H1 (cell line): ENCODE measurements around the gene CDC45. TPM values are rescaled to one million over a fixed set of nuclear protein-coding genes. Genes with fewer than 3 reads are reported as not detected.

Experiments
- CTCF ChIA-PET: fragments of 300-600 bp; sonication (Branson Sonifier 250); formaldehyde crosslinking; loops from one replicate; lab custom pipeline; 2021; ENCODE audit not compliant: partially characterized antibody; lab: Charles Lee
- POLR2A ChIA-PET: fragments of 300-600 bp; sonication (Branson Sonifier 250); formaldehyde crosslinking; loops from one replicate; lab custom pipeline; 2021; ENCODE audit warnings: inconsistent platforms; ENCODE audit not compliant: partially characterized antibody; lab: Charles Lee
- DNase-seq, 2 experiments: peaks; one replicate each; pipeline versions ENCODE4 v3.0.0 to v3.0.0-alpha.2; 2010 to 2022; ENCODE audit warnings: low spot score in 2 of 2, low read depth in 1 of 2, mixed read lengths in 1 of 2
- FAIRE-seq: peaks from 2 replicates; lab custom pipeline; 2011; peaks lifted over from hg19 to GRCh38; lab: Jason Lieb, UNC
- H2AFZ ChIP-seq: 2 replicates; pipeline ENCODE4 v1.8.1; 2012; ENCODE audit warnings: low read length, inconsistent platforms
- H2AK5ac ChIP-seq: 2 replicates; pipeline ENCODE4 v1.6.1; 2013; ENCODE audit warnings: low read depth, low read length
- H2BK120ac ChIP-seq: replicated peaks from 2 replicates; pipeline ENCODE3; 2013; ENCODE audit warnings: low read depth, low read length, inconsistent platforms
- H2BK12ac ChIP-seq: 2 replicates; pipeline ENCODE4 v1.6.1; 2013; ENCODE audit warnings: low read depth, low read length
- H2BK15ac ChIP-seq: 2 replicates; pipeline ENCODE4 v1.6.1; 2013; ENCODE audit warnings: low read length
- H2BK20ac ChIP-seq: 2 replicates; pipeline ENCODE4 v1.6.1; 2013; ENCODE audit warnings: low read length
- H2BK5ac ChIP-seq: 2 replicates; pipeline ENCODE4 v1.6.1; 2013; ENCODE audit warnings: low read depth, low read length
- H3K14ac ChIP-seq: 2 replicates; pipeline ENCODE4 v1.6.1; 2013; ENCODE audit warnings: inconsistent platforms; ENCODE audit not compliant: insufficient read length
- H3K18ac ChIP-seq: 2 replicates; pipeline ENCODE4 v1.6.1; 2013; ENCODE audit warnings: low read length; ENCODE audit errors: extremely low read depth
- H3K23ac ChIP-seq: 2 replicates; pipeline ENCODE4 v1.6.1; 2013; ENCODE audit warnings: inconsistent platforms; ENCODE audit not compliant: insufficient read length
- H3K23me2 ChIP-seq: 2 replicates; pipeline ENCODE4 v1.6.1; 2013; ENCODE audit warnings: low read depth, low read length
- H3K27ac ChIP-seq: 2 replicates; pipeline ENCODE4 v1.6.1; 2011; ENCODE audit warnings: low read depth, low read length, inconsistent platforms
- H3K27me3 ChIP-seq, 4 experiments: replicated peaks in 1 of 4; 1 replicate in 1 of 4; 2 replicates in 3 of 4; pipeline versions ENCODE4 v1.6.1 to v1.8.1; 2011 to 2013; ENCODE audit warnings: low read length in 3 of 4, mild to moderate bottlenecking in 3 of 4, inconsistent platforms in 2 of 4, mixed read lengths in 2 of 4, moderate library complexity in 1 of 4; ENCODE audit not compliant: control insufficient read depth in 3 of 4, insufficient read depth in 3 of 4; ENCODE audit errors: extremely low read depth in 1 of 4
- H3K36me3 ChIP-seq, 4 experiments: 2 replicates each; pipeline versions ENCODE4 v1.6.1 to v1.8.1; 2011 to 2013; ENCODE audit warnings: mild to moderate bottlenecking in 4 of 4, low read length in 3 of 4, moderate library complexity in 2 of 4, control low read depth in 1 of 4, inconsistent platforms in 1 of 4; ENCODE audit not compliant: insufficient read depth in 4 of 4, control insufficient read depth in 2 of 4
- H3K4ac ChIP-seq: replicated peaks from 2 replicates; pipeline ENCODE3; 2013; ENCODE audit warnings: low read length, low read depth, mixed read lengths, inconsistent platforms; ENCODE audit not compliant: insufficient read length
- H3K4me1 ChIP-seq, 4 experiments: replicated peaks in 1 of 4; 1 replicate in 1 of 4; 2 replicates in 3 of 4; pipeline versions ENCODE4 v1.6.1 to v1.8.1; 2011 to 2013; ENCODE audit warnings: low read length in 3 of 4, inconsistent platforms in 2 of 4, mixed read lengths in 1 of 4; ENCODE audit not compliant: insufficient read depth in 4 of 4, control insufficient read depth in 3 of 4
- H3K4me2 ChIP-seq, 2 experiments: 2 replicates each; pipeline versions ENCODE4 v1.6.1 to v1.8.1; 2011 to 2013; ENCODE audit warnings: low read depth in 2 of 2, low read length in 2 of 2, control low read depth in 1 of 2, inconsistent platforms in 1 of 2, mild to moderate bottlenecking in 1 of 2; ENCODE audit not compliant: insufficient read depth in 1 of 2
- H3K4me3 ChIP-seq, 4 experiments: fragments of 200-600, 300-600 bp in 1 of 4; sonication (generic), shearing (Covaris generic), sonication (Bioruptor Twin) in 1 of 4; 2 replicates each; pipeline versions ENCODE4 v1.5.1 to v1.8.1; 2011 to 2016; ENCODE audit warnings: low read length in 4 of 4, low read depth in 3 of 4, control low read depth in 2 of 4, inconsistent platforms in 2 of 4, mild to moderate bottlenecking in 2 of 4, mixed read lengths in 1 of 4, moderate library complexity in 1 of 4; ENCODE audit not compliant: insufficient read depth in 2 of 4; ENCODE audit errors: extremely low read depth in 1 of 4
- H3K56ac ChIP-seq: replicated peaks from 2 replicates; pipeline ENCODE3; 2013; ENCODE audit warnings: low read depth, mild to moderate bottlenecking, mixed read lengths, low read length, inconsistent platforms; ENCODE audit not compliant: insufficient read length
- H3K79me1 ChIP-seq: 2 replicates; pipeline ENCODE4 v1.6.1; 2013; ENCODE audit warnings: low read depth, low read length, control low read depth
- H3K79me2 ChIP-seq, 2 experiments: 2 replicates each; pipeline versions ENCODE4 v1.6.1 to v1.8.1; 2012 to 2013; ENCODE audit warnings: low read length in 2 of 2, mild to moderate bottlenecking in 2 of 2, inconsistent platforms in 1 of 2; ENCODE audit not compliant: insufficient read depth in 2 of 2, control insufficient read depth in 1 of 2
- H3K9ac ChIP-seq, 4 experiments: replicated peaks in 1 of 4; 1 replicate in 1 of 4; 2 replicates in 3 of 4; pipeline versions ENCODE4 v1.6.1 to v1.8.1; 2011 to 2013; ENCODE audit warnings: low read depth in 3 of 4, low read length in 3 of 4, control low read depth in 2 of 4, mild to moderate bottlenecking in 2 of 4, moderate library complexity in 2 of 4, inconsistent platforms in 1 of 4; ENCODE audit errors: extremely low read depth in 1 of 4
- H3K9me3 ChIP-seq, 2 experiments: 2 replicates each; pipeline versions ENCODE4 v1.6.1 to v1.8.1; 2012 to 2013; ENCODE audit warnings: mild to moderate bottlenecking in 2 of 2, moderate library complexity in 2 of 2, control low read depth in 1 of 2, inconsistent platforms in 1 of 2, low read depth in 1 of 2, low read length in 1 of 2, mixed read lengths in 1 of 2; ENCODE audit not compliant: insufficient read depth in 2 of 2
- H4K20me1 ChIP-seq, 2 experiments: replicated peaks in 1 of 2; 2 replicates each; pipeline versions ENCODE3 to v1.8.1; 2011 to 2013; ENCODE audit warnings: inconsistent platforms in 2 of 2, low read length in 2 of 2, mild to moderate bottlenecking in 1 of 2; ENCODE audit not compliant: insufficient read depth in 2 of 2, control insufficient read depth in 1 of 2
- H4K5ac ChIP-seq: 2 replicates; pipeline ENCODE4 v1.6.1; 2013; ENCODE audit warnings: low read length, low read depth, mixed read lengths, inconsistent platforms; ENCODE audit not compliant: insufficient read length
- H4K8ac ChIP-seq: 2 replicates; pipeline ENCODE4 v1.8.0; 2013; ENCODE audit warnings: mild to moderate bottlenecking, moderate library complexity, low read length, inconsistent platforms; ENCODE audit not compliant: insufficient read depth; ENCODE audit errors: extremely low read depth
- H4K91ac ChIP-seq: replicated peaks from 2 replicates; pipeline ENCODE3; 2013; ENCODE audit warnings: low read length, mixed read lengths, inconsistent platforms; ENCODE audit not compliant: insufficient read length
- ASH2L ChIP-seq: fragments of 200-600, 300-600 bp; sonication (generic); IDR thresholded peaks from one replicate; pipeline ENCODE4 v1.7.1; 2017; ENCODE audit warnings: low read length
- JUND ChIP-seq: IDR thresholded peaks from 2 replicates; pipeline ENCODE4 v1.6.1; 2011; ENCODE audit warnings: mild to moderate bottlenecking, improper control_type of control experiment, low read length
- POLR2AphosphoS5 ChIP-seq: IDR thresholded peaks from 2 replicates; pipeline ENCODE4 v1.6.1; 2011; ENCODE audit warnings: low read depth, low read length
- RAD21 ChIP-seq, 2 experiments: IDR thresholded peaks in 1 of 2; conservative IDR thresholded peaks in 1 of 2; 2 replicates each; pipeline ENCODE4 v1.6.1; 2011; ENCODE audit warnings: low read depth in 2 of 2, low read length in 2 of 2, improper control_type of control experiment in 1 of 2, inconsistent platforms in 1 of 2, mild to moderate bottlenecking in 1 of 2, moderate library complexity in 1 of 2
- SIRT6 ChIP-seq: IDR thresholded peaks from one replicate; pipeline ENCODE4 v1.7.1; 2012; ENCODE audit warnings: low read length, inconsistent platforms
- SRF ChIP-seq: IDR thresholded peaks from 2 replicates; pipeline ENCODE4 v1.6.1; 2011; ENCODE audit warnings: mild to moderate bottlenecking, low read depth, low read length, moderate library complexity
- WGBS, 2 experiments: shearing (Covaris generic) in 1 of 2; methylation state at CpG; one replicate each; pipeline versions ENCODE4 v1.1.6 to v1.1.7; 2013 to 2015; ENCODE audit warnings: low lambda C conversion rate in 2 of 2, mixed read lengths in 2 of 2, inconsistent platforms in 1 of 2, low coverage in 1 of 2, missing lambda C conversion rate in 1 of 2; ENCODE audit not compliant: insufficient replicate concordance in 2 of 2, insufficient coverage in 1 of 2, insufficient read length in 1 of 2; ENCODE audit errors: extremely low coverage in 1 of 2, missing lambda C conversion rate in 1 of 2; 5-methylcytosine and 5-hydroxymethylcytosine counted together
- polyA plus RNA-seq, 7 experiments: library from polyadenylated mRNA; depleted of rRNA in 3 of 7; stranded (reverse) in 5 of 7; unstranded in 2 of 7; fragments of >200 nt in 5 of 7; fragments of 200-250 nt in 2 of 7; gene quantifications; 1 replicate in 5 of 7; 2 replicates in 1 of 7; 4 replicates in 1 of 7; pipeline versions ENCODE4 v1.2.1 to v1.2.3, GENCODE V29; 2011 to 2013; ENCODE audit warnings: missing spikeins in 2 of 7, mixed read lengths in 2 of 7
- total RNA-seq: library from RNA; stranded (reverse); fragmentation: NEBNext Ultra II Directional; extraction: Animal tissue kit (Norgen Biotek cat#: 25700); gene quantifications from 2 replicates; pipeline ENCODE4 v1.2.1, GENCODE V29; 2021
- TF ChIP-seq, protein P1 (sequence below): IDR thresholded peaks from 2 replicates; pipeline ENCODE4 v1.6.1; 2012; ENCODE audit warnings: low read length, inconsistent platforms

CDC45 gene
- total and polyA plus RNA-seq, 2 of the 8 experiments (the other 6 are each of a cell fraction or from before 2014, with no cell fraction given): 31.9 to 37.7 TPM

DNA sequence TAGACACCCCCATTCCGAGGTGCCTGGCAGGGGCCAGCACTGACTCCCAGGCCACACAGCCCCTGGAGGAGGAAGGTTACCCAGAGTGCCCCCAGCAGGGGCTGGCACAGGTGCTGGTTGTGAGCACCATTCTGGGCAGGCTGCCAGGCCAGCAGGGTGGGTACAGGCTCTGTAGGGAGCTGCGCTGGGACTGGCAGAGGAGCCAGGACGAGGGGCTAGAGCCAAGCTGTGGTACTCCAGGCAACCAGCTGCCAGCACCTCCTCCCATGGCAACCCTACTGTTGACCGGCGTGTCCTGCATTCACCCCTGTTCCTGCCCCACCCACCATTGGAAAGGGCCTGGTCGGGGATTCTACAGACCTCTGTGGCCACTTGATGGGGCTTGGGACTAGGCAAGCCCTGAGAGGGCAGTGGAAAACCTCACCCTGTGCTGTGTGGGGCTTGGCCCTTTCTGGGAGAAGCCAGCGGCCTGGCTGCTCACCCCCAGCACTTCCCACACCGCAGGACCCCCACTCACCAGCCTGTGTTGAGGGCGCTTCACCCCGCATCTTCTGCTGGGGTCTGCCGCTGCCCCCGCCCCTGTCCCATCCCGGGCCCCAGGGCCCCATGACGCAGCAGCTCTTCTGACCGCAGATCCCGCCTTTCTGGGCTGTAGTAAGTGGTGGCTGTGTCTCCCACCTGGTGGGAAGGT is 42.6 kb downstream of the CDC45 start:
- POLR2A ChIA-PET: interaction anchor here (0.9 to 1.5 kb wide), 4 partner anchors 15 to 130 kb away, joined by 3 read pairs; partner anchors contain the start of genes CDC45 and UFD1
- FAIRE-seq (no peak), DNase-seq (no peak)
- H2BK20ac ChIP-seq: no peak overlapping the region
- no peaks in the 10 kb centered on the region for H3K9me3 ChIP-seq
- H3K4me1 ChIP-seq: peaks cover 0 to 15% (median 13%) of the 10 kb centered on the region in 4 experiments; a peak in 6 of 7 replicates
- 66% methylated on average over 16 of the region's 16 CpGs; no CpG with 5 or more reads in 1 of the 2 experiments for WGBS, 2 experiments
- H2BK15ac ChIP-seq: no peak overlapping the region
- H3K14ac ChIP-seq: no peak overlapping the region
- no peak overlapping the region for H3K9ac ChIP-seq
- no peak overlapping the region for H2BK5ac ChIP-seq
- no peak overlapping the region for H3K18ac ChIP-seq
- no peak overlapping the region for H2AFZ ChIP-seq
- H2BK120ac ChIP-seq: no peak overlapping the region
- peaks cover 0 to 19% of the 10 kb centered on the region in 2 experiments for H4K20me1 ChIP-seq
- H3K23me2 ChIP-seq: peaks cover 16% of the 10 kb centered on the region; the same call in 1 of the 2 replicates
- no peaks in the 10 kb centered on the region for H3K79me2 ChIP-seq
- H4K91ac ChIP-seq: no peak overlapping the region
- H3K4me3 ChIP-seq: peak overlapping the region in 1 of 4 experiments; percentile 61; a peak in 2 of 8 replicates
- CTCF ChIA-PET: interaction anchor here (0.8 to 1.3 kb wide), 6 partner anchors 12 to 110 kb away, joined by 3 to 5 read pairs (median 3); no protein-coding TSS in a partner anchor
- no peaks in the 10 kb centered on the region for H3K79me1 ChIP-seq
- no peak overlapping the region for H4K5ac ChIP-seq
- H3K27ac ChIP-seq: no peak overlapping the region
- no peak overlapping the region; the same call in 1 of the 2 replicates for H4K8ac ChIP-seq
- H3K27me3 ChIP-seq: peaks cover 0 to 45% (median 35%) of the 10 kb centered on the region in 4 experiments; a peak in 6 of 7 replicates
- H3K4ac ChIP-seq: no peak overlapping the region
- H3K36me3 ChIP-seq: peaks cover 0 to 3% (median 0%) of the 10 kb centered on the region in 4 experiments; a peak in 3 of 8 replicates
- H3K56ac ChIP-seq: no peak overlapping the region
- H2AK5ac ChIP-seq: no peak overlapping the region
- H3K23ac ChIP-seq: no peak overlapping the region
- no peak overlapping the region for H2BK12ac ChIP-seq
- peak overlapping the region; percentile 90 to 97 for H3K4me2 ChIP-seq
- no peak for TF ChIP-seq RAD21 (IDR thresholded peaks at IDR 0.05 in 1 of 2, conservative IDR thresholded peaks at IDR 0.05 in 1 of 2; ENCODE audit: low read depth in 2 of 2, low read length in 2 of 2)
- no peak for TF ChIP-seq SRF
- no peak for TF ChIP-seq ASH2L
- TF ChIP-seq POLR2AphosphoS5: no peak
- TF ChIP-seq, protein P1, sequence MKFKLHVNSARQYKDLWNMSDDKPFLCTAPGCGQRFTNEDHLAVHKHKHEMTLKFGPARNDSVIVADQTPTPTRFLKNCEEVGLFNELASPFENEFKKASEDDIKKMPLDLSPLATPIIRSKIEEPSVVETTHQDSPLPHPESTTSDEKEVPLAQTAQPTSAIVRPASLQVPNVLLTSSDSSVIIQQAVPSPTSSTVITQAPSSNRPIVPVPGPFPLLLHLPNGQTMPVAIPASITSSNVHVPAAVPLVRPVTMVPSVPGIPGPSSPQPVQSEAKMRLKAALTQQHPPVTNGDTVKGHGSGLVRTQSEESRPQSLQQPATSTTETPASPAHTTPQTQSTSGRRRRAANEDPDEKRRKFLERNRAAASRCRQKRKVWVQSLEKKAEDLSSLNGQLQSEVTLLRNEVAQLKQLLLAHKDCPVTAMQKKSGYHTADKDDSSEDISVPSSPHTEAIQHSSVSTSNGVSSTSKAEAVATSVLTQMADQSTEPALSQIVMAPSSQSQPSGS: no peak
- no peak for TF ChIP-seq SIRT6
- no peak for TF ChIP-seq JUND
